HCT116 (cell line): Measurements from ENCODE around the gene PODNL1.

Experiments
- EZH2 ChIP-seq: fragments of 200-600 bp; sonication (generic); IDR thresholded peaks from 2 replicates; pipeline ENCODE4 v1.6.1; 2017; ENCODE audit warnings: antibody characterized with exemption, mixed run types
- POLR2A ChIP-seq: IDR thresholded peaks from 2 replicates; pipeline ENCODE4 v1.7.0; 2011; ENCODE audit warnings: borderline replicate concordance; ENCODE audit not compliant: insufficient read depth, insufficient read length; ENCODE audit errors: extremely low read depth
- TF ChIP-seq, protein P1 (sequence below): IDR thresholded peaks from 2 replicates; pipeline ENCODE4 v1.6.1; 2011; ENCODE audit warnings: mild to moderate bottlenecking, low read length, moderate library complexity; ENCODE audit not compliant: insufficient replicate concordance; ENCODE audit errors: extremely low read depth

GRCh38 chr19:13887517-13887916, 50.7 kb downstream of the PODNL1 start:
- TF ChIP-seq, protein P1, sequence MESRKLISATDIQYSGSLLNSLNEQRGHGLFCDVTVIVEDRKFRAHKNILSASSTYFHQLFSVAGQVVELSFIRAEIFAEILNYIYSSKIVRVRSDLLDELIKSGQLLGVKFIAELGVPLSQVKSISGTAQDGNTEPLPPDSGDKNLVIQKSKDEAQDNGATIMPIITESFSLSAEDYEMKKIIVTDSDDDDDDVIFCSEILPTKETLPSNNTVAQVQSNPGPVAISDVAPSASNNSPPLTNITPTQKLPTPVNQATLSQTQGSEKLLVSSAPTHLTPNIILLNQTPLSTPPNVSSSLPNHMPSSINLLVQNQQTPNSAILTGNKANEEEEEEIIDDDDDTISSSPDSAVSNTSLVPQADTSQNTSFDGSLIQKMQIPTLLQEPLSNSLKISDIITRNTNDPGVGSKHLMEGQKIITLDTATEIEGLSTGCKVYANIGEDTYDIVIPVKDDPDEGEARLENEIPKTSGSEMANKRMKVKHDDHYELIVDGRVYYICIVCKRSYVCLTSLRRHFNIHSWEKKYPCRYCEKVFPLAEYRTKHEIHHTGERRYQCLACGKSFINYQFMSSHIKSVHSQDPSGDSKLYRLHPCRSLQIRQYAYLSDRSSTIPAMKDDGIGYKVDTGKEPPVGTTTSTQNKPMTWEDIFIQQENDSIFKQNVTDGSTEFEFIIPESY: no peak
- TF ChIP-seq EZH2 (no peak), POLR2A (no peak)
